HEK293T (cell line): Measurements from ENCODE around the gene RPA1.

Source experiments
- ARNT ChIP-seq: fragments of 450-650 bp; IDR thresholded peaks from 2 replicates; pipeline ENCODE4 v1.6.1; 2017; ENCODE audit warnings: mild to moderate bottlenecking
- CTBP1 ChIP-seq: fragments of 450-650 bp; IDR thresholded peaks from 2 replicates; pipeline ENCODE4 v1.6.1; 2016; ENCODE audit warnings: borderline replicate concordance
- FOXM1 ChIP-seq: fragments of 450-650 bp; IDR thresholded peaks from 2 replicates; pipeline ENCODE4 v1.6.1; 2017; ENCODE audit warnings: mild to moderate bottlenecking, borderline replicate concordance
- HDGF ChIP-seq: fragments of 450-650 bp; IDR thresholded peaks from 2 replicates; pipeline ENCODE4 v1.6.1; 2017; ENCODE audit warnings: antibody characterized with exemption, borderline replicate concordance
- L3MBTL2 ChIP-seq: fragments of 450-650 bp; conservative IDR thresholded peaks from 2 replicates; pipeline ENCODE4 v1.6.1; 2016; ENCODE audit warnings: mild to moderate bottlenecking
- LEF1 ChIP-seq: fragments of 450-650 bp; IDR thresholded peaks from 2 replicates; pipeline ENCODE4 v1.6.1; 2017; ENCODE audit warnings: mild to moderate bottlenecking, borderline replicate concordance
- SP1 ChIP-seq: fragments of 450-650 bp; IDR thresholded peaks from 2 replicates; pipeline ENCODE4 v1.6.1; 2017
- SUZ12 ChIP-seq: fragments of 450-650 bp; IDR thresholded peaks from 2 replicates; pipeline ENCODE4 v1.6.1; 2016; ENCODE audit warnings: mild to moderate bottlenecking
- ZNF384 ChIP-seq: fragments of 450-650 bp; IDR thresholded peaks from 2 replicates; pipeline ENCODE4 v1.6.1; 2016

- no peak for TF ChIP-seq SUZ12
- no peak for TF ChIP-seq ZNF384
- TF ChIP-seq L3MBTL2, result no peak
- TF ChIP-seq LEF1, result no peak
- no peak for TF ChIP-seq SP1
- no peak for TF ChIP-seq FOXM1
- TF ChIP-seq HDGF, result no peak
- no peak for TF ChIP-seq CTBP1
- TF ChIP-seq ARNT, result no peak
These were observed 100.5 kb downstream of the RPA1 start for GRCh38 chr17:1930337-1930645.
